HepG2 (cell line): ENCODE measurements around the gene SPAG9. TPM values are rescaled to one million over a fixed set of nuclear protein-coding genes. Genes with fewer than 3 reads are reported as not detected.
A peak's percentile ranks its signal among the peaks of the same experiment; 100 is the strongest.

ENCODE experiments used
- AGO1 ChIP-seq: fragments of 200-400 bp; formaldehyde crosslinking; IDR thresholded peaks from 2 replicates; pipeline ENCODE4 v1.6.1; 2017; ENCODE audit warnings: mild to moderate bottlenecking, low read depth, low read length, moderate library complexity; ENCODE audit not compliant: poor library complexity, severe bottlenecking
- CAMTA2 ChIP-seq: sonication (generic); formaldehyde crosslinking; IDR thresholded peaks from 2 replicates; pipeline ENCODE4 v1.4.0; 2020; ENCODE audit warnings: mild to moderate bottlenecking, missing genetic modification reagents, borderline replicate concordance
- CREB1 ChIP-seq, 2 experiments: fragments of 450-650 bp in 1 of 2; IDR thresholded peaks; 2 replicates each; pipeline ENCODE4 v1.6.1; 2016 to 2017; ENCODE audit warnings: control low read depth in 1 of 2, mild to moderate bottlenecking in 1 of 2, missing compliant biosample characterization in 1 of 2, missing genetic modification characterization in 1 of 2
- FIP1L1 ChIP-seq: fragments of 200-400 bp; formaldehyde crosslinking; IDR thresholded peaks from 2 replicates; pipeline ENCODE4 v1.6.1; 2018; ENCODE audit warnings: low read depth, mild to moderate bottlenecking, low read length, moderate library complexity, borderline replicate concordance; ENCODE audit not compliant: insufficient read depth
- HNRNPUL1 ChIP-seq: fragments of 200-400 bp; formaldehyde crosslinking; IDR thresholded peaks from 2 replicates; pipeline ENCODE4 v1.6.1; 2017; ENCODE audit warnings: low read depth, mild to moderate bottlenecking, low read length, moderate library complexity
- MAZ ChIP-seq, 2 experiments: sonication (generic) in 1 of 2; formaldehyde crosslinking in 1 of 2; IDR thresholded peaks; 2 replicates each; pipeline versions ENCODE4 v1.5.0 to v1.6.1; 2012 to 2020; ENCODE audit warnings: low read depth in 2 of 2, mild to moderate bottlenecking in 2 of 2, borderline replicate concordance in 1 of 2, improper control_type of control experiment in 1 of 2, low read length in 1 of 2, missing genetic modification reagents in 1 of 2, moderate library complexity in 1 of 2
- MZF1 ChIP-seq: sonication (generic); formaldehyde crosslinking; IDR thresholded peaks from 2 replicates; pipeline ENCODE4 v1.8.1; 2023; ENCODE audit warnings: mild to moderate bottlenecking, missing genetic modification reagents, borderline replicate concordance
- NAIF1 ChIP-seq: sonication (generic); formaldehyde crosslinking; IDR thresholded peaks from 2 replicates; pipeline ENCODE4 v1.5.0; 2020; ENCODE audit warnings: mild to moderate bottlenecking, missing genetic modification reagents, borderline replicate concordance
- NR2F1 ChIP-seq, 2 experiments: fragments of 450-650 bp in 1 of 2; formaldehyde crosslinking in 1 of 2; IDR thresholded peaks; 2 replicates each; pipeline versions ENCODE4 v1.5.0 to v1.6.1; 2016 to 2020; ENCODE audit warnings: mild to moderate bottlenecking in 1 of 2, missing compliant biosample characterization in 1 of 2, missing genetic modification reagents in 1 of 2, moderate library complexity in 1 of 2
- PAX8 ChIP-seq: sonication (generic); formaldehyde crosslinking; IDR thresholded peaks from 2 replicates; pipeline ENCODE4 v1.8.0; 2022; ENCODE audit warnings: mild to moderate bottlenecking, missing genetic modification reagents, borderline replicate concordance
- SMAD1 ChIP-seq: sonication (generic); formaldehyde crosslinking; IDR thresholded peaks from 2 replicates; pipeline ENCODE4 v1.4.0; 2020; ENCODE audit warnings: missing genetic modification reagents, low read depth, mild to moderate bottlenecking, borderline replicate concordance
- ZMAT3 ChIP-seq: sonication (generic); formaldehyde crosslinking; conservative IDR thresholded peaks from 2 replicates; pipeline ENCODE4 v1.7.0; 2021; ENCODE audit warnings: missing genetic modification reagents
- ZNF12 ChIP-seq: sonication (generic); formaldehyde crosslinking; IDR thresholded peaks from 2 replicates; pipeline ENCODE4 v1.5.0; 2020; ENCODE audit warnings: missing genetic modification reagents
- ZNF20 ChIP-seq: sonication (generic); formaldehyde crosslinking; IDR thresholded peaks from 2 replicates; pipeline ENCODE4 v1.4.0; 2020; ENCODE audit warnings: mild to moderate bottlenecking, moderate library complexity, missing genetic modification reagents
- ZNF772 ChIP-seq: sonication (generic); formaldehyde crosslinking; IDR thresholded peaks from 2 replicates; pipeline ENCODE4 v1.5.0; 2020; ENCODE audit warnings: mild to moderate bottlenecking, missing genetic modification reagents
- ZNF878 ChIP-seq: sonication (generic); formaldehyde crosslinking; IDR thresholded peaks from 2 replicates; pipeline ENCODE4 v1.8.1; 2023; ENCODE audit warnings: mild to moderate bottlenecking, missing genetic modification reagents, moderate library complexity
- polyA plus RNA-seq, 8 experiments: library from polyadenylated mRNA; depleted of rRNA in 3 of 8; stranded (reverse) in 7 of 8; unstranded in 1 of 8; fragments of >200 nt; fragmentation: Illumina TruSeq in 4 of 8; extraction: Trizol in 4 of 8; gene quantifications; 2 replicates each; pipeline versions ENCODE4 v1.2.1 to v1.2.3, GENCODE V29; 2011 to 2016; ENCODE audit warnings: low read depth in 4 of 8, missing spikeins in 1 of 8, mixed read lengths in 1 of 8; ENCODE audit not compliant: insufficient read depth in 1 of 8
- total RNA-seq, 5 experiments: library from RNA; depleted of rRNA; stranded (reverse); fragments of >200 nt; fragmentation: Illumina TruSeq; extraction: Trizol; gene quantifications; 2 replicates each; pipeline ENCODE4 v1.2.3, GENCODE V29; 2016; ENCODE audit warnings: low read depth in 1 of 5
- TF ChIP-seq, protein P1 (sequence below): sonication (generic); formaldehyde crosslinking; IDR thresholded peaks from 2 replicates; pipeline ENCODE4 v1.4.0; 2020; ENCODE audit warnings: missing genetic modification reagents, mild to moderate bottlenecking, borderline replicate concordance
- TF ChIP-seq, protein P2 (sequence below): sonication (generic); formaldehyde crosslinking; IDR thresholded peaks from 2 replicates; pipeline ENCODE4 v1.4.0; 2020; ENCODE audit warnings: missing genetic modification reagents

SPAG9 gene
- total and polyA plus RNA-seq, 2 of the 13 experiments (the other 11 are each of a cell fraction or from before 2014, with no cell fraction given) = 43.2 to 78.6 TPM

DNA sequence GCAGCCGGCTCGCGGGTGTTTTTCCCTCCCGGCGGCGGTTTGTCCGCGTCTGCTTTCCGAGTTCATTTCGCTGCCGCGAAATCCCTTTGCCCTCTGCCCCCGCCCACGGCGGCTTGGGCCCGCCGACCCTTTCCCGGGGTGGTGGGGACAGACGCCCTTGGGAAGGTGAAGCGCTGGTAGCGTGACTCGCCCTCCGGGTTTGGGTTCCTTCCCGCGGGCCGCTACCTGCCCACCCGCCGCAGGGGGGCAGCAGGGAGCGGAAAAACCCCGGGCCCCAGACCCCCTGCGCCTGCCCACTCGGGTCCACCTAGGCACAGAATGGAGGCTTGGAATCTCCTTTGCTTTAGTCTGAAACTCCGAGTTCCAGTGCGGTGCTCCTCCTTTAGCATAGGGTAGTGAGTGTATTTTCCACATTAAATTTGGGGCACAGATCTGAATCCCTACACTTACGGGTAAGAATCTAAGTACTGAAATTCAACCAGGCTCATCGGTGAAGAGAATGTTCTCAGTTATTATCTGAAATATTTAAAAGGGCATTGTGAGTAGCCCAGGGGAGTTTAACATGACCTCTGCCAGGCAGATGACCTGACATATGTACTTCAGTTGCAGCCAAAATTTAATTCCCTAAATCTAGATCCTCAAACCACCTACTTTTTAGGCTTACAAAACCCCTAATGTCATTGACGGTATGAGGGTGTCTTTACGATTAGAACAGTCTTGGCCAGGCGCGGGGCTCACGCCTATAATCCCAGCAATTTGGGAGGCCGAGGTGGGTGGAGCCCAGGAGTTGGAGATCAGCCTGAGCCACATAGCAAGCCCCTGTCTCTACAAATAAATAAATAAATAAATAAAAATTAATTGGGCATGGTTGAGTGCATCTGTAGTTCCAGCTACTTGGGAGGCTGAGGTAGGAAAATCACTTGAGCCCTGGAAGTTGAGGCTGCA is 46.6 kb upstream of the SPAG9 start (continued):
- TF ChIP-seq CAMTA2 (no peak), NAIF1 (0 out of 2 replicates have a peak, but pooled peaks have one; percentile 66), ZNF20 (CRISPR knock-in tag) (no peak), SMAD1 (CRISPR knock-in tag) (peak; percentile 28; the same call in 1 of the 2 replicates), CREB1 (IDR thresholded peaks at IDR 0.05) (no peak), CREB1 (CRISPR knock-in tag; IDR thresholded peaks at IDR 0.05) (no peak), HNRNPUL1 (0 out of 2 replicates have a peak, but pooled peaks have one; percentile 31), FIP1L1 (no peak), NR2F1 (CRISPR knock-in tag; IDR thresholded peaks at IDR 0.05) (no peak), ZNF12 (CRISPR knock-in tag) (no peak), MAZ (IDR thresholded peaks at IDR 0.05; ENCODE audit: borderline replicate concordance, low read depth, low read length) (0 out of 2 replicates have a peak, but pooled peaks have one; percentile 5), MAZ (CRISPR knock-in tag; IDR thresholded peaks at IDR 0.05; ENCODE audit: low read depth) (no peak; the same call in 1 of the 2 replicates), MZF1 (no peak), PAX8 (CRISPR knock-in tag) (no peak; the same call in 1 of the 2 replicates), ZMAT3 (CRISPR knock-in tag) (no peak; the same call in 1 of the 2 replicates), AGO1 (no peak), ZNF772 (no peak; the same call in 1 of the 2 replicates), ZNF878 (CRISPR knock-in tag) (no peak; the same call in 1 of the 2 replicates)
- TF ChIP-seq, protein P1, sequence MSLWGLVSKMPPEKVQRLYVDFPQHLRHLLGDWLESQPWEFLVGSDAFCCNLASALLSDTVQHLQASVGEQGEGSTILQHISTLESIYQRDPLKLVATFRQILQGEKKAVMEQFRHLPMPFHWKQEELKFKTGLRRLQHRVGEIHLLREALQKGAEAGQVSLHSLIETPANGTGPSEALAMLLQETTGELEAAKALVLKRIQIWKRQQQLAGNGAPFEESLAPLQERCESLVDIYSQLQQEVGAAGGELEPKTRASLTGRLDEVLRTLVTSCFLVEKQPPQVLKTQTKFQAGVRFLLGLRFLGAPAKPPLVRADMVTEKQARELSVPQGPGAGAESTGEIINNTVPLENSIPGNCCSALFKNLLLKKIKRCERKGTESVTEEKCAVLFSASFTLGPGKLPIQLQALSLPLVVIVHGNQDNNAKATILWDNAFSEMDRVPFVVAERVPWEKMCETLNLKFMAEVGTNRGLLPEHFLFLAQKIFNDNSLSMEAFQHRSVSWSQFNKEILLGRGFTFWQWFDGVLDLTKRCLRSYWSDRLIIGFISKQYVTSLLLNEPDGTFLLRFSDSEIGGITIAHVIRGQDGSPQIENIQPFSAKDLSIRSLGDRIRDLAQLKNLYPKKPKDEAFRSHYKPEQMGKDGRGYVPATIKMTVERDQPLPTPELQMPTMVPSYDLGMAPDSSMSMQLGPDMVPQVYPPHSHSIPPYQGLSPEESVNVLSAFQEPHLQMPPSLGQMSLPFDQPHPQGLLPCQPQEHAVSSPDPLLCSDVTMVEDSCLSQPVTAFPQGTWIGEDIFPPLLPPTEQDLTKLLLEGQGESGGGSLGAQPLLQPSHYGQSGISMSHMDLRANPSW = no peak
- TF ChIP-seq, protein P2, sequence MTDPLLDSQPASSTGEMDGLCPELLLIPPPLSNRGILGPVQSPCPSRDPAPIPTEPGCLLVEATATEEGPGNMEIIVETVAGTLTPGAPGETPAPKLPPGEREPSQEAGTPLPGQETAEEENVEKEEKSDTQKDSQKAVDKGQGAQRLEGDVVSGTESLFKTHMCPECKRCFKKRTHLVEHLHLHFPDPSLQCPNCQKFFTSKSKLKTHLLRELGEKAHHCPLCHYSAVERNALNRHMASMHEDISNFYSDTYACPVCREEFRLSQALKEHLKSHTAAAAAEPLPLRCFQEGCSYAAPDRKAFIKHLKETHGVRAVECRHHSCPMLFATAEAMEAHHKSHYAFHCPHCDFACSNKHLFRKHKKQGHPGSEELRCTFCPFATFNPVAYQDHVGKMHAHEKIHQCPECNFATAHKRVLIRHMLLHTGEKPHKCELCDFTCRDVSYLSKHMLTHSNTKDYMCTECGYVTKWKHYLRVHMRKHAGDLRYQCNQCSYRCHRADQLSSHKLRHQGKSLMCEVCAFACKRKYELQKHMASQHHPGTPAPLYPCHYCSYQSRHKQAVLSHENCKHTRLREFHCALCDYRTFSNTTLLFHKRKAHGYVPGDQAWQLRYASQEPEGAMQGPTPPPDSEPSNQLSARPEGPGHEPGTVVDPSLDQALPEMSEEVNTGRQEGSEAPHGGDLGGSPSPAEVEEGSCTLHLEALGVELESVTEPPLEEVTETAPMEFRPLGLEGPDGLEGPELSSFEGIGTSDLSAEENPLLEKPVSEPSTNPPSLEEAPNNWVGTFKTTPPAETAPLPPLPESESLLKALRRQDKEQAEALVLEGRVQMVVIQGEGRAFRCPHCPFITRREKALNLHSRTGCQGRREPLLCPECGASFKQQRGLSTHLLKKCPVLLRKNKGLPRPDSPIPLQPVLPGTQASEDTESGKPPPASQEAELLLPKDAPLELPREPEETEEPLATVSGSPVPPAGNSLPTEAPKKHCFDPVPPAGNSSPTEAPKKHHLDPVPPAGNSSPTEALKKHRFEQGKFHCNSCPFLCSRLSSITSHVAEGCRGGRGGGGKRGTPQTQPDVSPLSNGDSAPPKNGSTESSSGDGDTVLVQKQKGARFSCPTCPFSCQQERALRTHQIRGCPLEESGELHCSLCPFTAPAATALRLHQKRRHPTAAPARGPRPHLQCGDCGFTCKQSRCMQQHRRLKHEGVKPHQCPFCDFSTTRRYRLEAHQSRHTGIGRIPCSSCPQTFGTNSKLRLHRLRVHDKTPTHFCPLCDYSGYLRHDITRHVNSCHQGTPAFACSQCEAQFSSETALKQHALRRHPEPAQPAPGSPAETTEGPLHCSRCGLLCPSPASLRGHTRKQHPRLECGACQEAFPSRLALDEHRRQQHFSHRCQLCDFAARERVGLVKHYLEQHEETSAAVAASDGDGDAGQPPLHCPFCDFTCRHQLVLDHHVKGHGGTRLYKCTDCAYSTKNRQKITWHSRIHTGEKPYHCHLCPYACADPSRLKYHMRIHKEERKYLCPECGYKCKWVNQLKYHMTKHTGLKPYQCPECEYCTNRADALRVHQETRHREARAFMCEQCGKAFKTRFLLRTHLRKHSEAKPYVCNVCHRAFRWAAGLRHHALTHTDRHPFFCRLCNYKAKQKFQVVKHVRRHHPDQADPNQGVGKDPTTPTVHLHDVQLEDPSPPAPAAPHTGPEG (CRISPR knock-in tag) = 0 out of 2 replicates have a peak, but pooled peaks have one; percentile 3
